H1 (cell line): ENCODE measurements around the gene CASK. TPM values are rescaled to one million over a fixed set of nuclear protein-coding genes. Genes with fewer than 3 reads are reported as not detected.

Source experiments
- CTCF ChIA-PET: fragments of 300-600 bp; sonication (Branson Sonifier 250); formaldehyde crosslinking; loops from one replicate; lab custom pipeline; 2021; ENCODE audit not compliant: partially characterized antibody; lab: Charles Lee
- POLR2A ChIA-PET: fragments of 300-600 bp; sonication (Branson Sonifier 250); formaldehyde crosslinking; loops from one replicate; lab custom pipeline; 2021; ENCODE audit warnings: inconsistent platforms; ENCODE audit not compliant: partially characterized antibody; lab: Charles Lee
- DNase-seq, 2 experiments: peaks; one replicate each; pipeline versions ENCODE4 v3.0.0 to v3.0.0-alpha.2; 2010 to 2022; ENCODE audit warnings: low spot score in 2 of 2, low read depth in 1 of 2, mixed read lengths in 1 of 2
- FAIRE-seq: peaks from 2 replicates; lab custom pipeline; 2011; peaks lifted over from hg19 to GRCh38; lab: Jason Lieb, UNC
- H2AFZ ChIP-seq: 2 replicates; pipeline ENCODE4 v1.8.1; 2012; ENCODE audit warnings: low read length, inconsistent platforms
- H2AK5ac ChIP-seq: 2 replicates; pipeline ENCODE4 v1.6.1; 2013; ENCODE audit warnings: low read depth, low read length
- H2BK120ac ChIP-seq: replicated peaks from 2 replicates; pipeline ENCODE3; 2013; ENCODE audit warnings: low read depth, low read length, inconsistent platforms
- H2BK12ac ChIP-seq: 2 replicates; pipeline ENCODE4 v1.6.1; 2013; ENCODE audit warnings: low read depth, low read length
- H2BK15ac ChIP-seq: 2 replicates; pipeline ENCODE4 v1.6.1; 2013; ENCODE audit warnings: low read length
- H2BK20ac ChIP-seq: 2 replicates; pipeline ENCODE4 v1.6.1; 2013; ENCODE audit warnings: low read length
- H2BK5ac ChIP-seq: 2 replicates; pipeline ENCODE4 v1.6.1; 2013; ENCODE audit warnings: low read depth, low read length
- H3K14ac ChIP-seq: 2 replicates; pipeline ENCODE4 v1.6.1; 2013; ENCODE audit warnings: inconsistent platforms; ENCODE audit not compliant: insufficient read length
- H3K18ac ChIP-seq: 2 replicates; pipeline ENCODE4 v1.6.1; 2013; ENCODE audit warnings: low read length; ENCODE audit errors: extremely low read depth
- H3K23ac ChIP-seq: 2 replicates; pipeline ENCODE4 v1.6.1; 2013; ENCODE audit warnings: inconsistent platforms; ENCODE audit not compliant: insufficient read length
- H3K23me2 ChIP-seq: 2 replicates; pipeline ENCODE4 v1.6.1; 2013; ENCODE audit warnings: low read depth, low read length
- H3K27ac ChIP-seq: 2 replicates; pipeline ENCODE4 v1.6.1; 2011; ENCODE audit warnings: low read depth, low read length, inconsistent platforms
- H3K27me3 ChIP-seq, 4 experiments: replicated peaks in 1 of 4; 1 replicate in 1 of 4; 2 replicates in 3 of 4; pipeline versions ENCODE4 v1.6.1 to v1.8.1; 2011 to 2013; ENCODE audit warnings: low read length in 3 of 4, mild to moderate bottlenecking in 3 of 4, inconsistent platforms in 2 of 4, mixed read lengths in 2 of 4, moderate library complexity in 1 of 4; ENCODE audit not compliant: control insufficient read depth in 3 of 4, insufficient read depth in 3 of 4; ENCODE audit errors: extremely low read depth in 1 of 4
- H3K36me3 ChIP-seq, 4 experiments: 2 replicates each; pipeline versions ENCODE4 v1.6.1 to v1.8.1; 2011 to 2013; ENCODE audit warnings: mild to moderate bottlenecking in 4 of 4, low read length in 3 of 4, moderate library complexity in 2 of 4, control low read depth in 1 of 4, inconsistent platforms in 1 of 4; ENCODE audit not compliant: insufficient read depth in 4 of 4, control insufficient read depth in 2 of 4
- H3K4ac ChIP-seq: replicated peaks from 2 replicates; pipeline ENCODE3; 2013; ENCODE audit warnings: low read length, low read depth, mixed read lengths, inconsistent platforms; ENCODE audit not compliant: insufficient read length
- H3K4me1 ChIP-seq, 4 experiments: replicated peaks in 1 of 4; 1 replicate in 1 of 4; 2 replicates in 3 of 4; pipeline versions ENCODE4 v1.6.1 to v1.8.1; 2011 to 2013; ENCODE audit warnings: low read length in 3 of 4, inconsistent platforms in 2 of 4, mixed read lengths in 1 of 4; ENCODE audit not compliant: insufficient read depth in 4 of 4, control insufficient read depth in 3 of 4
- H3K4me2 ChIP-seq, 2 experiments: 2 replicates each; pipeline versions ENCODE4 v1.6.1 to v1.8.1; 2011 to 2013; ENCODE audit warnings: low read depth in 2 of 2, low read length in 2 of 2, control low read depth in 1 of 2, inconsistent platforms in 1 of 2, mild to moderate bottlenecking in 1 of 2; ENCODE audit not compliant: insufficient read depth in 1 of 2
- H3K4me3 ChIP-seq, 4 experiments: fragments of 200-600, 300-600 bp in 1 of 4; sonication (generic), shearing (Covaris generic), sonication (Bioruptor Twin) in 1 of 4; 2 replicates each; pipeline versions ENCODE4 v1.5.1 to v1.8.1; 2011 to 2016; ENCODE audit warnings: low read length in 4 of 4, low read depth in 3 of 4, control low read depth in 2 of 4, inconsistent platforms in 2 of 4, mild to moderate bottlenecking in 2 of 4, mixed read lengths in 1 of 4, moderate library complexity in 1 of 4; ENCODE audit not compliant: insufficient read depth in 2 of 4; ENCODE audit errors: extremely low read depth in 1 of 4
- H3K56ac ChIP-seq: replicated peaks from 2 replicates; pipeline ENCODE3; 2013; ENCODE audit warnings: low read depth, mild to moderate bottlenecking, mixed read lengths, low read length, inconsistent platforms; ENCODE audit not compliant: insufficient read length
- H3K79me1 ChIP-seq: 2 replicates; pipeline ENCODE4 v1.6.1; 2013; ENCODE audit warnings: low read depth, low read length, control low read depth
- H3K79me2 ChIP-seq, 2 experiments: 2 replicates each; pipeline versions ENCODE4 v1.6.1 to v1.8.1; 2012 to 2013; ENCODE audit warnings: low read length in 2 of 2, mild to moderate bottlenecking in 2 of 2, inconsistent platforms in 1 of 2; ENCODE audit not compliant: insufficient read depth in 2 of 2, control insufficient read depth in 1 of 2
- H3K9ac ChIP-seq, 4 experiments: replicated peaks in 1 of 4; 1 replicate in 1 of 4; 2 replicates in 3 of 4; pipeline versions ENCODE4 v1.6.1 to v1.8.1; 2011 to 2013; ENCODE audit warnings: low read depth in 3 of 4, low read length in 3 of 4, control low read depth in 2 of 4, mild to moderate bottlenecking in 2 of 4, moderate library complexity in 2 of 4, inconsistent platforms in 1 of 4; ENCODE audit errors: extremely low read depth in 1 of 4
- H3K9me3 ChIP-seq, 2 experiments: 2 replicates each; pipeline versions ENCODE4 v1.6.1 to v1.8.1; 2012 to 2013; ENCODE audit warnings: mild to moderate bottlenecking in 2 of 2, moderate library complexity in 2 of 2, control low read depth in 1 of 2, inconsistent platforms in 1 of 2, low read depth in 1 of 2, low read length in 1 of 2, mixed read lengths in 1 of 2; ENCODE audit not compliant: insufficient read depth in 2 of 2
- H4K20me1 ChIP-seq, 2 experiments: replicated peaks in 1 of 2; 2 replicates each; pipeline versions ENCODE3 to v1.8.1; 2011 to 2013; ENCODE audit warnings: inconsistent platforms in 2 of 2, low read length in 2 of 2, mild to moderate bottlenecking in 1 of 2; ENCODE audit not compliant: insufficient read depth in 2 of 2, control insufficient read depth in 1 of 2
- H4K5ac ChIP-seq: 2 replicates; pipeline ENCODE4 v1.6.1; 2013; ENCODE audit warnings: low read length, low read depth, mixed read lengths, inconsistent platforms; ENCODE audit not compliant: insufficient read length
- H4K8ac ChIP-seq: 2 replicates; pipeline ENCODE4 v1.8.0; 2013; ENCODE audit warnings: mild to moderate bottlenecking, moderate library complexity, low read length, inconsistent platforms; ENCODE audit not compliant: insufficient read depth; ENCODE audit errors: extremely low read depth
- H4K91ac ChIP-seq: replicated peaks from 2 replicates; pipeline ENCODE3; 2013; ENCODE audit warnings: low read length, mixed read lengths, inconsistent platforms; ENCODE audit not compliant: insufficient read length
- BCL11A ChIP-seq, 2 experiments: IDR thresholded peaks; one replicate each; pipeline ENCODE4 v1.6.1; 2011; ENCODE audit warnings: low read depth in 2 of 2, low read length in 2 of 2, mild to moderate bottlenecking in 2 of 2
- CBX5 ChIP-seq: fragments of 300-800, 300-1000 bp; sonication (generic); IDR thresholded peaks from 2 replicates; pipeline ENCODE4 v1.7.1; 2016; ENCODE audit warnings: antibody characterized with exemption, low read length, low read depth
- CTCF ChIP-seq, 3 experiments: IDR thresholded peaks; 1 replicate in 2 of 3; 2 replicates in 1 of 3; pipeline versions ENCODE4 v1.5.1 to v1.6.1; 2011; ENCODE audit warnings: low read length in 3 of 3, mild to moderate bottlenecking in 3 of 3, inconsistent platforms in 2 of 3, low read depth in 1 of 3, moderate library complexity in 1 of 3; ENCODE audit not compliant: insufficient read depth in 1 of 3; ENCODE audit errors: control extremely low read depth in 1 of 3
- HDAC2 ChIP-seq, 2 experiments: fragments of 300-600 bp in 1 of 2; sonication (generic) in 1 of 2; IDR thresholded peaks; 2 replicates each; pipeline ENCODE4 v1.6.1; 2011 to 2012; ENCODE audit warnings: low read depth in 2 of 2, low read length in 2 of 2, mild to moderate bottlenecking in 2 of 2, moderate library complexity in 2 of 2, borderline replicate concordance in 1 of 2, inconsistent platforms in 1 of 2
- JUND ChIP-seq: IDR thresholded peaks from 2 replicates; pipeline ENCODE4 v1.6.1; 2011; ENCODE audit warnings: mild to moderate bottlenecking, improper control_type of control experiment, low read length
- KDM1A ChIP-seq: fragments of 200-600, 300-600 bp; sonication (generic); IDR thresholded peaks from 2 replicates; pipeline ENCODE4 v1.7.1; 2016; ENCODE audit warnings: mild to moderate bottlenecking, low read length, borderline replicate concordance
- MAFK ChIP-seq: IDR thresholded peaks from 2 replicates; pipeline ENCODE4 v1.6.1; 2012; ENCODE audit warnings: low read depth, mild to moderate bottlenecking, improper control_type of control experiment, low read length
- NRF1 ChIP-seq: IDR thresholded peaks from 2 replicates; pipeline ENCODE4 v1.6.1; 2011; ENCODE audit warnings: mild to moderate bottlenecking, low read depth, low read length, improper control_type of control experiment
- SP1 ChIP-seq: IDR thresholded peaks from 2 replicates; pipeline ENCODE4 v1.6.1; 2011; ENCODE audit warnings: low read depth, low read length
- SP4 ChIP-seq: IDR thresholded peaks from 2 replicates; pipeline ENCODE4 v1.6.1; 2012; ENCODE audit warnings: low read length, inconsistent platforms
- SRF ChIP-seq: IDR thresholded peaks from 2 replicates; pipeline ENCODE4 v1.6.1; 2011; ENCODE audit warnings: mild to moderate bottlenecking, low read depth, low read length, moderate library complexity
- TEAD4 ChIP-seq: IDR thresholded peaks from 2 replicates; pipeline ENCODE4 v1.6.1; 2012; ENCODE audit warnings: low read depth, low read length, inconsistent platforms, mixed read lengths
- ZNF274 ChIP-seq: IDR thresholded peaks from 2 replicates; pipeline ENCODE4 v1.7.0; 2012; ENCODE audit warnings: low read length, borderline replicate concordance; ENCODE audit errors: extremely low read depth
- WGBS, 2 experiments: shearing (Covaris generic) in 1 of 2; methylation state at CpG; one replicate each; pipeline versions ENCODE4 v1.1.6 to v1.1.7; 2013 to 2015; ENCODE audit warnings: low lambda C conversion rate in 2 of 2, mixed read lengths in 2 of 2, inconsistent platforms in 1 of 2, low coverage in 1 of 2, missing lambda C conversion rate in 1 of 2; ENCODE audit not compliant: insufficient replicate concordance in 2 of 2, insufficient coverage in 1 of 2, insufficient read length in 1 of 2; ENCODE audit errors: extremely low coverage in 1 of 2, missing lambda C conversion rate in 1 of 2; 5-methylcytosine and 5-hydroxymethylcytosine counted together
- polyA plus RNA-seq, 7 experiments: library from polyadenylated mRNA; depleted of rRNA in 3 of 7; stranded (reverse) in 5 of 7; unstranded in 2 of 7; fragments of >200 nt in 5 of 7; fragments of 200-250 nt in 2 of 7; gene quantifications; 1 replicate in 5 of 7; 2 replicates in 1 of 7; 4 replicates in 1 of 7; pipeline versions ENCODE4 v1.2.1 to v1.2.3, GENCODE V29; 2011 to 2013; ENCODE audit warnings: missing spikeins in 2 of 7, mixed read lengths in 2 of 7
- total RNA-seq: library from RNA; stranded (reverse); fragmentation: NEBNext Ultra II Directional; extraction: Animal tissue kit (Norgen Biotek cat#: 25700); gene quantifications from 2 replicates; pipeline ENCODE4 v1.2.1, GENCODE V29; 2021

The CASK gene
- total and polyA plus RNA-seq, 2 of the 8 experiments (the other 6 are each of a cell fraction or from before 2014, with no cell fraction given): 21.6 to 55.1 TPM

- H2BK120ac ChIP-seq: no peak overlapping the region
- H2BK5ac ChIP-seq: no peak overlapping the region
- no peaks in the 10 kb centered on the region for H3K27me3 ChIP-seq
- H3K9ac ChIP-seq: no peak overlapping the region
- no peak overlapping the region for H4K5ac ChIP-seq
- no peak overlapping the region for H3K56ac ChIP-seq
- H3K14ac ChIP-seq: no peak overlapping the region
- no peak overlapping the region for H4K8ac ChIP-seq
- H3K23me2 ChIP-seq: no peaks in the 10 kb centered on the region
- DNase-seq: no peak
- H2BK12ac ChIP-seq: no peak overlapping the region
- no peak overlapping the region for H3K4me3 ChIP-seq
- no peak overlapping the region for H2BK15ac ChIP-seq
- POLR2A ChIA-PET: no interaction called here
- no peaks in the 10 kb centered on the region; a peak in 1 of 4 replicates for H3K9me3 ChIP-seq
- FAIRE-seq: no peak
- H2AFZ ChIP-seq: no peak overlapping the region
- H3K4ac ChIP-seq: no peak overlapping the region
- H3K23ac ChIP-seq: no peak overlapping the region
- no peaks in the 10 kb centered on the region for H3K79me2 ChIP-seq
- no peaks in the 10 kb centered on the region for H3K4me1 ChIP-seq
- CTCF ChIA-PET: no interaction called here
- no peak overlapping the region for H2BK20ac ChIP-seq
- no peaks in the 10 kb centered on the region for H3K36me3 ChIP-seq
- no peaks in the 10 kb centered on the region for H3K79me1 ChIP-seq
- no peak overlapping the region for H3K27ac ChIP-seq
- no peak overlapping the region for H3K18ac ChIP-seq
- WGBS, 2 experiments: 94% methylated on average over 2 of the region's 3 CpGs; no CpG with 5 or more reads in 1 of the 2 experiments
- H3K4me2 ChIP-seq: no peak overlapping the region
- no peak overlapping the region for H2AK5ac ChIP-seq
- no peak overlapping the region for H4K91ac ChIP-seq
- H4K20me1 ChIP-seq: no peaks in the 10 kb centered on the region
- TF ChIP-seq BCL11A (IDR thresholded peaks at IDR 0.05; ENCODE audit: low read depth in 2 of 2, low read length in 2 of 2) (no peak), HDAC2 (IDR thresholded peaks at IDR 0.05; ENCODE audit: borderline replicate concordance in 1 of 2, low read depth in 2 of 2, low read length in 2 of 2) (no peak), SP4 (no peak), ZNF274 (no peak), KDM1A (no peak), SRF (no peak), TEAD4 (no peak), CBX5 (no peak), SP1 (no peak), MAFK (no peak), NRF1 (no peak), CTCF (IDR thresholded peaks at IDR 0.05; ENCODE audit: control extremely low read depth in 1 of 3, insufficient read depth in 1 of 3, low read depth in 1 of 3, low read length in 3 of 3) (no peak), JUND (no peak)
Observed at GRCh38 chrX:41499984-41500383, 423.4 kb downstream of the CASK start.
